ENCODE measurements around the gene CRKL.
"Not testable (repeated sequence)": the region's sequence is repeated elsewhere in the genome, so short reads cannot be mapped to it uniquely, and the experiment has no call there.

CRKL gene

GRCh38 chr22:20965888-20966855 lies 49.0 kb downstream of the CRKL start:
- Histone ChIP-seq H3K4me3 (ENCODE audit: low read depth in 1 of 2, low read length in 2 of 2) (no peak overlapping the region), H3K27me3 (ENCODE audit: low read depth, low read length) (no peaks in the 10 kb centered on the region)

GRCh38 chr22:20966883-20967696 lies 49.9 kb downstream of the CRKL start, which contains the start of gene AIFM3:
Gene AIFM3, plus strand, starts transcription at chr22:20967255. Its CDS starts 690 bp downstream, at chr22:20967945.
- no peak within 1 kb of the TSS for H3K27ac ChIP-seq (ENCODE audit: low read length)
- H3K4me3 ChIP-seq (ENCODE audit: low read depth in 1 of 2, low read length in 2 of 2), result no peak within 1 kb of the TSS

More at GRCh38 chr22:20965888-20966855, 49.0 kb downstream of the CRKL start:
- H3K36me3 ChIP-seq (ENCODE audit: control insufficient read depth in 1 of 2, insufficient read depth in 2 of 2, low read length in 2 of 2), result no peaks in the 10 kb centered on the region
- H3K4me1 ChIP-seq (ENCODE audit: control insufficient read depth in 1 of 2, insufficient read depth in 2 of 2, low read length in 2 of 2), result peaks cover 0 to 7% of the 10 kb centered on the region in 2 donors
- no peaks in the 10 kb centered on the region for H3K9me3 ChIP-seq (ENCODE audit: control insufficient read depth in 1 of 2, low read length in 2 of 2)
- no peak overlapping the region for H3K27ac ChIP-seq (ENCODE audit: low read length)

GRCh38 chr22:20967697-20968211 lies 50.5 kb downstream of the CRKL start:
- Histone ChIP-seq H3K36me3 (ENCODE audit: control insufficient read depth in 1 of 2, insufficient read depth in 2 of 2, low read length in 2 of 2) (no peaks in the 10 kb centered on the region), H3K27ac (ENCODE audit: low read length) (no peak overlapping the region), H3K4me1 (ENCODE audit: control insufficient read depth in 1 of 2, insufficient read depth in 2 of 2, low read length in 2 of 2) (peaks cover 0 to 7% of the 10 kb centered on the region in 2 donors), H3K4me3 (ENCODE audit: low read depth in 1 of 2, low read length in 2 of 2) (no peak overlapping the region), H3K27me3 (ENCODE audit: low read depth, low read length) (no peaks in the 10 kb centered on the region), H3K9me3 (ENCODE audit: control insufficient read depth in 1 of 2, low read length in 2 of 2) (no peaks in the 10 kb centered on the region)

More at GRCh38 chr22:20966883-20967696, 49.9 kb downstream of the CRKL start, which contains the start of gene AIFM3:
- peaks cover 0 to 7% of the 10 kb centered on the region in 2 donors for H3K4me1 ChIP-seq (ENCODE audit: control insufficient read depth in 1 of 2, insufficient read depth in 2 of 2, low read length in 2 of 2)
- H3K27me3 ChIP-seq (ENCODE audit: low read depth, low read length), result no peaks in the 10 kb centered on the region
- H3K9me3 ChIP-seq (ENCODE audit: control insufficient read depth in 1 of 2, low read length in 2 of 2), result no peaks in the 10 kb centered on the region
- H3K36me3 ChIP-seq (ENCODE audit: control insufficient read depth in 1 of 2, insufficient read depth in 2 of 2, low read length in 2 of 2), result no peaks in the 10 kb centered on the region

GRCh38 chr22:20968281-20968977 lies 51.2 kb downstream of the CRKL start:
- Histone ChIP-seq H3K4me1 (ENCODE audit: control insufficient read depth in 1 of 2, insufficient read depth in 2 of 2, low read length in 2 of 2) (peaks cover 0 to 7% of the 10 kb centered on the region in 2 donors), H3K27me3 (ENCODE audit: low read depth, low read length) (no peaks in the 10 kb centered on the region), H3K4me3 (ENCODE audit: low read depth in 1 of 2, low read length in 2 of 2) (no peak overlapping the region), H3K27ac (ENCODE audit: low read length) (no peak overlapping the region), H3K36me3 (ENCODE audit: control insufficient read depth in 1 of 2, insufficient read depth in 2 of 2, low read length in 2 of 2) (no peaks in the 10 kb centered on the region), H3K9me3 (ENCODE audit: control insufficient read depth in 1 of 2, low read length in 2 of 2) (no peaks in the 10 kb centered on the region)

- H3K36me3 ChIP-seq (ENCODE audit: control insufficient read depth in 1 of 2, insufficient read depth in 2 of 2, low read length in 2 of 2), result no peaks in the 10 kb centered on the region
- H3K4me3 ChIP-seq (ENCODE audit: low read depth in 1 of 2, low read length in 2 of 2), result no peak overlapping the region
- H3K27ac ChIP-seq (ENCODE audit: low read length), result no peak overlapping the region
- no peaks in the 10 kb centered on the region for H3K27me3 ChIP-seq (ENCODE audit: low read depth, low read length)
- H3K4me1 ChIP-seq (ENCODE audit: control insufficient read depth in 1 of 2, insufficient read depth in 2 of 2, low read length in 2 of 2), result no peaks in the 10 kb centered on the region
- H3K9me3 ChIP-seq (ENCODE audit: control insufficient read depth in 1 of 2, low read length in 2 of 2), result no peaks in the 10 kb centered on the region
Observed at GRCh38 chr22:20970939-20971657, 53.9 kb downstream of the CRKL start.

- H3K36me3 ChIP-seq (ENCODE audit: control insufficient read depth in 1 of 2, insufficient read depth in 2 of 2, low read length in 2 of 2); H3K4me3 ChIP-seq (ENCODE audit: low read depth in 1 of 2, low read length in 2 of 2); H3K27me3 ChIP-seq (ENCODE audit: low read depth, low read length); H3K4me1 ChIP-seq (ENCODE audit: control insufficient read depth in 1 of 2, insufficient read depth in 2 of 2, low read length in 2 of 2); H3K27ac ChIP-seq (ENCODE audit: low read length); H3K9me3 ChIP-seq (ENCODE audit: control insufficient read depth in 1 of 2, low read length in 2 of 2): not testable (repeated sequence)
Observed at GRCh38 chr22:20972014-20972694, 54.9 kb downstream of the CRKL start.

- no peaks in the 10 kb centered on the region for H3K4me1 ChIP-seq (ENCODE audit: control insufficient read depth in 1 of 2, insufficient read depth in 2 of 2, low read length in 2 of 2)
- no peak overlapping the region for H3K4me3 ChIP-seq (ENCODE audit: low read depth in 1 of 2, low read length in 2 of 2)
- H3K27ac ChIP-seq (ENCODE audit: low read length), result no peak overlapping the region
- H3K36me3 ChIP-seq (ENCODE audit: control insufficient read depth in 1 of 2, insufficient read depth in 2 of 2, low read length in 2 of 2), result no peaks in the 10 kb centered on the region
- H3K27me3 ChIP-seq (ENCODE audit: low read depth, low read length), result no peaks in the 10 kb centered on the region
- no peaks in the 10 kb centered on the region for H3K9me3 ChIP-seq (ENCODE audit: control insufficient read depth in 1 of 2, low read length in 2 of 2)
Observed at GRCh38 chr22:20972933-20973577, 55.8 kb downstream of the CRKL start.

GRCh38 chr22:20973634-20974286 lies 56.6 kb downstream of the CRKL start:
- Histone ChIP-seq H3K4me3 (ENCODE audit: low read depth in 1 of 2, low read length in 2 of 2) (no peak overlapping the region), H3K36me3 (ENCODE audit: control insufficient read depth in 1 of 2, insufficient read depth in 2 of 2, low read length in 2 of 2) (no peaks in the 10 kb centered on the region), H3K27me3 (ENCODE audit: low read depth, low read length) (no peaks in the 10 kb centered on the region), H3K27ac (ENCODE audit: low read length) (no peak overlapping the region), H3K4me1 (ENCODE audit: control insufficient read depth in 1 of 2, insufficient read depth in 2 of 2, low read length in 2 of 2) (no peaks in the 10 kb centered on the region), H3K9me3 (ENCODE audit: control insufficient read depth in 1 of 2, low read length in 2 of 2) (no peaks in the 10 kb centered on the region)

- Histone ChIP-seq H3K4me3 (ENCODE audit: low read depth in 1 of 2, low read length in 2 of 2) (no peak overlapping the region), H3K9me3 (ENCODE audit: control insufficient read depth in 1 of 2, low read length in 2 of 2) (no peaks in the 10 kb centered on the region), H3K36me3 (ENCODE audit: control insufficient read depth in 1 of 2, insufficient read depth in 2 of 2, low read length in 2 of 2) (no peaks in the 10 kb centered on the region), H3K27ac (ENCODE audit: low read length) (no peak overlapping the region), H3K4me1 (ENCODE audit: control insufficient read depth in 1 of 2, insufficient read depth in 2 of 2, low read length in 2 of 2) (no peaks in the 10 kb centered on the region), H3K27me3 (ENCODE audit: low read depth, low read length) (no peaks in the 10 kb centered on the region)
Observed at GRCh38 chr22:20974336-20974955, 57.2 kb downstream of the CRKL start.
